Lung (tissue), 12 donors: Measurements from ENCODE around the gene ACTL7B. TPM values are rescaled to one million over a fixed set of nuclear protein-coding genes. Genes with fewer than 3 reads are reported as not detected.

Experiments used
- ATAC-seq: fragments of 200-7000 bp; cut with Tn5 transposase; one replicate; pipeline ENCODE4 v1.9.1; 2020; ENCODE audit warnings: moderate number of reproducible peaks; ENCODE audit not compliant: insufficient read depth, low FRiP score
- DNase-seq, 3 donors: peaks; one replicate each; pipeline ENCODE4 v3.0.0-alpha.2; 2013 to 2017
- H3K27ac ChIP-seq, 2 donors: one replicate each; pipeline ENCODE4 v1.5.1; 2013; ENCODE audit warnings: mild to moderate bottlenecking in 2 of 2, moderate library complexity in 2 of 2, control low read depth in 1 of 2, inconsistent platforms in 1 of 2, low read depth in 1 of 2, low read length in 1 of 2
- H3K27me3 ChIP-seq, 3 donors: one replicate each; pipeline ENCODE4 v1.5.1; 2013; ENCODE audit warnings: low read length in 2 of 3; ENCODE audit not compliant: control insufficient read depth in 3 of 3, insufficient read depth in 3 of 3
- H3K36me3 ChIP-seq, 4 donors: one replicate each; pipeline ENCODE4 v1.5.1; 2013; ENCODE audit warnings: low read length in 4 of 4, mild to moderate bottlenecking in 1 of 4, moderate library complexity in 1 of 4; ENCODE audit not compliant: control insufficient read depth in 4 of 4, insufficient read depth in 4 of 4
- H3K4me1 ChIP-seq, 5 donors: one replicate each; pipeline ENCODE4 v1.5.1; 2013; ENCODE audit warnings: low read length in 5 of 5, mild to moderate bottlenecking in 2 of 5, moderate library complexity in 1 of 5; ENCODE audit not compliant: control insufficient read depth in 5 of 5, insufficient read depth in 5 of 5
- H3K4me3 ChIP-seq: one replicate; pipeline ENCODE4 v1.5.1; 2013; ENCODE audit warnings: mild to moderate bottlenecking, control low read depth, moderate library complexity
- H3K9ac ChIP-seq, 2 donors: one replicate each; pipeline ENCODE4 v1.5.1; 2013; ENCODE audit warnings: low read length in 2 of 2, control low read depth in 1 of 2; ENCODE audit not compliant: insufficient read depth in 1 of 2
- H3K9me3 ChIP-seq, 4 donors: one replicate each; pipeline ENCODE4 v1.5.1; 2013; ENCODE audit warnings: low read length in 3 of 4, mild to moderate bottlenecking in 1 of 4, moderate library complexity in 1 of 4; ENCODE audit not compliant: control insufficient read depth in 4 of 4, insufficient read depth in 3 of 4
- CTCF ChIP-seq: IDR thresholded peaks from 2 replicates; pipeline ENCODE4 v1.5.1; 2012; ENCODE audit warnings: mild to moderate bottlenecking; ENCODE audit errors: control extremely low read depth, extremely low read depth
- WGBS, 2 donors: extraction: QIAGEN DNeasy Blood & Tissue Kit; methylation state at CpG; one replicate each; pipeline ENCODE4 v1.1.7; 2013; 5-methylcytosine and 5-hydroxymethylcytosine counted together
- polyA plus RNA-seq, 2 donors: library from polyadenylated mRNA; stranded (reverse); fragments of 200-250 nt; gene quantifications; one replicate each; pipeline ENCODE4 v1.2.1, GENCODE V29; 2013
- total RNA-seq, 2 donors: library from RNA; depleted of rRNA in 1 of 2; stranded (reverse); fragments of >200 nt in 1 of 2; gene quantifications; one replicate each; pipeline ENCODE4 v1.2.1, GENCODE V29; 2014 to 2021
- donor health status: control.
- donor health status: control.
- donor health status: Bipolar disorder and iron deficiency.
- donor health status: healthy.
- donor health status: DM: yes; HTN: yes; CAD: no.

ACTL7B gene
- total and polyA plus RNA-seq, 4 donors, result not detected

- ATAC-seq, result no peak
- DNase-seq, result no peak
- no peak for TF ChIP-seq CTCF
- H3K27ac ChIP-seq, result no peak overlapping the region
- H3K4me1 ChIP-seq, result no peaks in the 10 kb centered on the region
- 90 to 95% methylated on average over 1 of the region's 1 CpG for WGBS, 2 donors
- H3K4me3 ChIP-seq, result no peak overlapping the region
- H3K9ac ChIP-seq, result no peak overlapping the region
- H3K9me3 ChIP-seq, result no peaks in the 10 kb centered on the region
- no peaks in the 10 kb centered on the region for H3K27me3 ChIP-seq
- no peaks in the 10 kb centered on the region for H3K36me3 ChIP-seq
Observed at GRCh38 chr9:108831496-108832178, 24.1 kb downstream of the ACTL7B start.

DNA sequence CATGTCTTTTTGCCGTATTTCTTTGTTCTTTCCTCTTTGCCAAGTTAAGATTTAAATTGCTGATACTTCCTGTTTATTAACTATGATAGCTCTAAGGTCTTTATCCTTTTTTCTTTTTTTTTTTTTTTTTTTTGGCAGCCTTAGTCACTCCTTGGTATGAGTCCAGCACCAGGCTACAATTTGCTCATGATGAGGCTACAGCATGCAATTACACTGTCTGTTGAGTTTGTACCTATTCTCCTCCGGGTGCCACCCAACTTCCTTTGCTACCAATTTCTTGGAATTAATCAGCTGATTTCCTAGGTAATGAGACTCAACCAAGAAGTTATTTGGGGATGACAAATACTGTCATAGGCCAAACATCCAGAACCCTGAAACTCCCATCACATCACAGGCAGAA is 25.5 kb downstream of the ACTL7B start:
- Histone ChIP-seq H3K4me3 (no peak overlapping the region), H3K36me3 (no peaks in the 10 kb centered on the region), H3K27ac (no peak overlapping the region), H3K27me3 (no peaks in the 10 kb centered on the region), H3K4me1 (no peaks in the 10 kb centered on the region), H3K9ac (no peak overlapping the region), H3K9me3 (no peaks in the 10 kb centered on the region)
- ATAC-seq (no peak), DNase-seq (peak in 2 of 3 donors; percentile 49 to 56)
- no peak for TF ChIP-seq CTCF
- 66 to 81% methylated on average over 2 of the region's 2 CpGs for WGBS, 2 donors

DNA sequence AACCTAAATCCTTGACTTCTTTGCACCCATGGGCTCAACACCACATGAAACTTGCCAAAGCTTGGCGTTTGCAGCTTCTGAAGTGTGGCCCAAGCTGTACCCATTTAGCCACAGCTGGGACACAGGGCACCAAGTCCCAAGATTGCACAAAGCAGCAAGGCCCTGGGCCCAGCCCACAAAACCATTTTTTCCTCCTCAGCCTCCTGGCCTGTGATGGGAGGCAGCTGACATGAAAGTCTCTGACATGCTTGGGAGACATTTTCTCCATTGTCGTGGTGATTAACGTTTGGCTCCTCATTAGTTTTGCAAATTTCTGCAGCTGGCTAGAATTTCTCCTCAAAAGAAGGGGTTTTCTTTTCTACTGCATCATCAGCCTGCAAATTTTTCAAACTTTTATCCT is 32.0 kb downstream of the ACTL7B start:
- DNase-seq (no peak), ATAC-seq (no peak)
- 93 to 99% methylated on average over 3 of the region's 3 CpGs for WGBS, 2 donors
- TF ChIP-seq CTCF, result no peak
- no peaks in the 10 kb centered on the region for H3K27me3 ChIP-seq
- peaks cover 0 to 6% (median 3%) of the 10 kb centered on the region in 4 donors for H3K9me3 ChIP-seq
- H3K27ac ChIP-seq, result no peak overlapping the region
- H3K36me3 ChIP-seq, result no peaks in the 10 kb centered on the region
- no peak overlapping the region for H3K4me3 ChIP-seq
- no peak overlapping the region for H3K9ac ChIP-seq
- no peaks in the 10 kb centered on the region for H3K4me1 ChIP-seq

DNA sequence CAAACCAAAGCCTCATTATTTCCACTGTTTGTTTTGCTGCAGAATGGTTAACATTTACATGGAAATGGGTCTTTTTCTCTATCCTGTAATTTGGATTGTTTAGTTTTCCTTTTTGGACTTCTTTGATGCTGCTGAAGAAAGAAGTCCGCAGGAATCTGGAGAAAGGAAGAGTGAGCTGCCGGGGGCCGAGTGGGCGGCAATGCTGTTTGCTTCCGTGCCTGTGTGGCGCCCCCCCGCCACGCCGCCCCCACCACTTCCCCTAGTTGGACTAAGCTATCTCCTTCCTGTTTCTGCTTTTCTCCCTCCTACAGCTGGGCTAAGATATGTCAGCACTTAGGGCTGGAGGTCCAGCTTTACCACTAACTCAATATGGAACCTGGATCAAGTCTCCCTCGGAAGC is 39.7 kb downstream of the ACTL7B start:
- no peak for DNase-seq
- WGBS, 2 donors, result 23 to 36% methylated on average over 10 of the region's 10 CpGs
- H3K9me3 ChIP-seq, result no peaks in the 10 kb centered on the region
- H3K27me3 ChIP-seq, result no peaks in the 10 kb centered on the region
- peaks cover 0 to 28% (median 4%) of the 10 kb centered on the region in 5 donors for H3K4me1 ChIP-seq
- H3K27ac ChIP-seq, result no peak overlapping the region
- no peak overlapping the region for H3K4me3 ChIP-seq
- no peak for TF ChIP-seq CTCF
- no peaks in the 10 kb centered on the region for H3K36me3 ChIP-seq
- no peak overlapping the region for H3K9ac ChIP-seq
- ATAC-seq, result no peak
